Vagina (tissue), 2 donors: ENCODE results near the gene ITGA11. TPM values are rescaled to one million over a fixed set of nuclear protein-coding genes. Genes with fewer than 3 reads are reported as not detected.

Source experiments
- DNase-seq, 2 donors: peaks; one replicate each; pipeline ENCODE4 v3.0.0-alpha.2; 2017; ENCODE audit errors: extremely low spot score in 2 of 2
- H3K27ac ChIP-seq: fragments of 200-600 bp; sonication (generic); one replicate; pipeline ENCODE4 v1.5.1; 2019
- H3K27me3 ChIP-seq: fragments of 200-600 bp; sonication (generic); one replicate; pipeline ENCODE4 v1.5.1; 2019
- H3K36me3 ChIP-seq, 2 donors: fragments of 200-600 bp; sonication (generic); one replicate each; pipeline ENCODE4 v1.5.1; 2017 to 2019
- H3K4me1 ChIP-seq: fragments of 200-600 bp; sonication (generic); one replicate; pipeline ENCODE4 v1.5.1; 2019
- H3K4me3 ChIP-seq, 2 donors: fragments of 200-600 bp; sonication (generic); 1 replicate in 1 of 2; 2 replicates in 1 of 2; pipeline ENCODE4 v1.5.1; 2016 to 2019
- H3K9me3 ChIP-seq: fragments of 200-600 bp; sonication (generic); one replicate; pipeline ENCODE4 v1.5.1; 2019
- POLR2A ChIP-seq, 2 donors: fragments of 450-650 bp; IDR thresholded peaks; one replicate each; pipeline ENCODE4 v1.6.1; 2017; ENCODE audit warnings: antibody characterized with exemption in 2 of 2, mild to moderate bottlenecking in 2 of 2, moderate library complexity in 2 of 2
- POLR2AphosphoS5 ChIP-seq, 2 donors: sonication (generic); formaldehyde crosslinking; IDR thresholded peaks; one replicate each; pipeline ENCODE4 v1.9.0; 2017; ENCODE audit warnings: antibody characterized with exemption in 2 of 2, mild to moderate bottlenecking in 2 of 2, low read depth in 1 of 2; ENCODE audit not compliant: insufficient read depth in 1 of 2
- intact Hi-C: fragments of 100-400 bp; cut with DNase I; formaldehyde crosslinking; loops from one replicate; pipeline ENCODE4 v1.15.1; 2023
- total RNA-seq: library from RNA; depleted of rRNA; stranded (reverse); fragments of >200 nt; gene quantifications from one replicate; pipeline ENCODE4 v1.2.3, GENCODE V29; 2016
- TF ChIP-seq, protein P1 (sequence below), 3 experiments: fragments of 450-650 bp in 2 of 3; fragments of 200-600 bp in 1 of 3; sonication (generic) in 1 of 3; IDR thresholded peaks; one replicate each; pipeline ENCODE4 v1.5.1; 2017 to 2019; ENCODE audit warnings: antibody characterized with exemption in 3 of 3, mild to moderate bottlenecking in 2 of 3, moderate library complexity in 2 of 3

Gene ITGA11
- total RNA-seq, 1 donor from 2014 or later = 15.5 TPM

DNA sequence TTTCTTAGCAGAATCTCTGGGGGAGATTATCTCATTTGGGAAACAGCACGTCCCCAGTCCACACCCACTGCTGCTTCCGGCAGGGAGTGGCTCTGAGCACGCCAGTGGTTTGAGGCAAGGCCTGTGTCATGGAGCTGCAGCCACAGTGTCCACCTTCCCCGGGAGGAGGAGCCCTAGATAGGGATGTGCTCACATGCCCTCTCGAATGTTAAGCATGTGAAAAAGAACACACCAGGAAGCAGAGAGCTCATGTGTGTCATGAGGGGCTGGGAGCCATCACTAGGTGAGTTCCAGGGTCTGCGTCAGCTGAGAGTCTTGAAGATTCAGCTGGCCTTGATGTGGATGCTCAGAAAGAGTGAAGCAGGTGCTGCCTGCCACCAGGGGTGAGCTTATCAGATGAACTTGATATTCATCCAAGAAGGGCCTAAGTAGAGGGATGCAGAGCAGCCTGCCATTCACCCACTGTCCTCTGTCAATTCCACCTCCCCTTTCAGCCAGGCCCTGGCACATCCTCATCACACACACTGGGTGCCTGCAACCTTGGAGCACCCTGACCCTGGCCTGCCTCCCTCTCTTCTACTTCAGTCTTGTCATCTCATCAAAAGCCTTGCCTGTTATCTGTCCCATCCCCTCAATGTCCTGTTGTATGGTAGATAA is 16.3 kb downstream of the ITGA11 start:
- peak; percentile 43 to 81 for DNase-seq
- H3K4me3 ChIP-seq = no peak overlapping the region
- no peaks in the 10 kb centered on the region for H3K9me3 ChIP-seq
- no peaks in the 10 kb centered on the region for H3K36me3 ChIP-seq
- H3K4me1 ChIP-seq = peaks cover 54% of the 10 kb centered on the region
- no peak for TF ChIP-seq POLR2A (IDR thresholded peaks at IDR 0.05)
- intact Hi-C loops = no loop called here
- no peaks in the 10 kb centered on the region for H3K27me3 ChIP-seq
- peak overlapping the region; percentile 33 for H3K27ac ChIP-seq

- Histone ChIP-seq H3K27me3 (no peaks in the 10 kb centered on the region), H3K4me3 (no peak overlapping the region), H3K4me1 (peaks cover 48% of the 10 kb centered on the region), H3K9me3 (no peaks in the 10 kb centered on the region), H3K27ac (peak overlapping the region; percentile 39), H3K36me3 (no peaks in the 10 kb centered on the region)
- intact Hi-C loops = no loop called here
- peak; percentile 25 to 37 for DNase-seq
- TF ChIP-seq, protein P1, sequence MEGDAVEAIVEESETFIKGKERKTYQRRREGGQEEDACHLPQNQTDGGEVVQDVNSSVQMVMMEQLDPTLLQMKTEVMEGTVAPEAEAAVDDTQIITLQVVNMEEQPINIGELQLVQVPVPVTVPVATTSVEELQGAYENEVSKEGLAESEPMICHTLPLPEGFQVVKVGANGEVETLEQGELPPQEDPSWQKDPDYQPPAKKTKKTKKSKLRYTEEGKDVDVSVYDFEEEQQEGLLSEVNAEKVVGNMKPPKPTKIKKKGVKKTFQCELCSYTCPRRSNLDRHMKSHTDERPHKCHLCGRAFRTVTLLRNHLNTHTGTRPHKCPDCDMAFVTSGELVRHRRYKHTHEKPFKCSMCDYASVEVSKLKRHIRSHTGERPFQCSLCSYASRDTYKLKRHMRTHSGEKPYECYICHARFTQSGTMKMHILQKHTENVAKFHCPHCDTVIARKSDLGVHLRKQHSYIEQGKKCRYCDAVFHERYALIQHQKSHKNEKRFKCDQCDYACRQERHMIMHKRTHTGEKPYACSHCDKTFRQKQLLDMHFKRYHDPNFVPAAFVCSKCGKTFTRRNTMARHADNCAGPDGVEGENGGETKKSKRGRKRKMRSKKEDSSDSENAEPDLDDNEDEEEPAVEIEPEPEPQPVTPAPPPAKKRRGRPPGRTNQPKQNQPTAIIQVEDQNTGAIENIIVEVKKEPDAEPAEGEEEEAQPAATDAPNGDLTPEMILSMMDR (IDR thresholded peaks at IDR 0.05) = no peak
- no peak for TF ChIP-seq POLR2A (IDR thresholded peaks at IDR 0.05)
- TF ChIP-seq POLR2AphosphoS5 (IDR thresholded peaks at IDR 0.05; ENCODE audit: insufficient read depth in 1 of 2, low read depth in 1 of 2) = no peak
These were observed 16.9 kb downstream of the ITGA11 start for GRCh38 chr15:68415061-68415460.

GRCh38 chr15:68414591-68414990 is 17.4 kb downstream of the ITGA11 start:
- intact Hi-C loops = no loop called here
- DNase-seq = peak; percentile 60 to 87
- Histone ChIP-seq H3K36me3 (no peaks in the 10 kb centered on the region), H3K4me1 (peaks cover 44% of the 10 kb centered on the region), H3K27ac (peak overlapping the region; percentile 39), H3K4me3 (no peak overlapping the region), H3K27me3 (no peaks in the 10 kb centered on the region), H3K9me3 (no peaks in the 10 kb centered on the region)
- TF ChIP-seq, protein P1 (IDR thresholded peaks at IDR 0.05) = no peak
- TF ChIP-seq POLR2A (IDR thresholded peaks at IDR 0.05) (no peak), POLR2AphosphoS5 (IDR thresholded peaks at IDR 0.05; ENCODE audit: insufficient read depth in 1 of 2, low read depth in 1 of 2) (no peak)

DNA sequence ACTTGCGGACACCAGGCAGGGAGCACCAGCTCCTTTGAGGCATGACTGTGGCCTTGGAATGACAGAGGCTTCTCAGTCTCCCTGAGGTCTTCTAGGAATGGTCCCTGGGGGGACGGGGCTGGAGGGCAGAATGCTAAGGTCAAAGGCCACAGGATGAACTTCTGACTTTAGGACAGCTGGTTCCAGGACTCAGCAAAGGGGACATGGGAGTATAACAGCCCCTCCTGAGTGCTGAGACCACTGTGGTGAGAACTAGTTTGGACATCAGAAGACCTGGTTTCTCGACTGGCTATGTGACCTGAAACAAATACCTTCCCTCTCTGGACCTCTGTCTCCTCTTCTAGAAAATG is 17.8 kb downstream of the ITGA11 start:
- TF ChIP-seq POLR2A (IDR thresholded peaks at IDR 0.05) (no peak), POLR2AphosphoS5 (IDR thresholded peaks at IDR 0.05; ENCODE audit: insufficient read depth in 1 of 2, low read depth in 1 of 2) (no peak)
- TF ChIP-seq, protein P1 (IDR thresholded peaks at IDR 0.05) = no peak
- intact Hi-C loops = no loop called here
- Histone ChIP-seq H3K4me1 (peaks cover 40% of the 10 kb centered on the region), H3K4me3 (no peak overlapping the region), H3K9me3 (no peaks in the 10 kb centered on the region), H3K36me3 (no peaks in the 10 kb centered on the region), H3K27ac (peak overlapping the region; percentile 39), H3K27me3 (no peaks in the 10 kb centered on the region)
- peak in 1 of 2 donors; percentile 37 for DNase-seq

DNA sequence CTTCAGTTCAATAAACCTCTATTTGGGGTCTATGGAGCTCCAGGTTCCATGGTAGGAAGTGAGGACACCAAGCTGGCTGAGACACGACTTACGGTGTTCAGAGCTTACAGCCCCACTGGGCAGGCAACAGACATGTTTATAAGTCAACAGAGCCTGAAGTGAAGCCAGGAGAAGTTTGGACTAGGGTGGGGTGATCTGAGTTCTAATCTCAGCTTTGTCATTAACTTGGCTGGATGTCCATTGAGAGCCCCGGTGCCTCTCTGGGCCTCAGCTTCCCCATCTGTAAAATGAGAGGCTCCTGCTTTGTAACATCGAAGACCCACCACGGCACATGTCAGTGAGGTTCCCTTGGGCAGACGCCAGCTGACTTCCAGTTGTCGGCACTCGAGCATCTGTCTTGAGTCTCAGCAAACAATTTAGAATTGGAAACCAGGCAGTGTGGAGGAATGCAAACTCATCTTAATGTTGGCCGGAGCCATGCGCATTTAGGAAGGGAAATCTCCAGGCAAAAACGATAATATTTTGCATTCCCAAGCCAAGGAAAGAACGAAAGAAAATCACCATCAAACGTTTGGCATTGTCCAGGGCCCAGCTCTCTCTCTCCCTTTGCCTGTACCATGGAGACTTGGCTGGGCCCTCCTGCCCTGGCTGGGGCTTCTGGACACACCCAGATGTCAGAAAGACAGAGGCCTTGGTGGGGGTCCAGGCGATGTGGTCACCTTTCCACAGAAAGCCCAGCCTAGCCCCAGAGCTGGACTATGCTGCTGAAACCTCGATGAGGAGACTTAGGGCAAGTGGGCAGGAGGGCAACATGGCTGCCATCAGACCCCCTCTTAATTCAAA is 18.4 kb downstream of the ITGA11 start:
- intact Hi-C loops = no loop called here
- peak; percentile 28 to 80 for DNase-seq
- no peak for TF ChIP-seq POLR2AphosphoS5 (IDR thresholded peaks at IDR 0.05; ENCODE audit: insufficient read depth in 1 of 2, low read depth in 1 of 2)
- TF ChIP-seq POLR2A (IDR thresholded peaks at IDR 0.05) = no peak

DNA sequence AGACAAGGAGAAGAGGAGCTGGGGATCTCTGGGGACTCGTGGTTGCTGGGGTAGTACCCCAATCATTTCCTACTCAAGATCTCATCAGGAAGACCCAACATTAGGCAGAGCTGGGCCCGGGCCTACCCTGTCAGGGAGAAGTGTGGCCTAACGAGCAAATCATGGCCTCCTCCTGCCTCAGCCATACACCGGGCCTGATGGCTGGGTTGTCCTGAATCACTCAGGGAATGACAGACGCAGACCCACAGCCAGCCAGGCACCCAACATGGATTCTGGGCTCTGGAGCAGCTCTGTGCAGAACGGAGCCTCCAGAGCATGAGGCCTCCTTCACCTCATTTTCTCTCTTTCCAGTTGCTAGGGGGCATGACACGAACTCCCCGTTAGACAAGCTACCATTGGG is 19.7 kb downstream of the ITGA11 start:
- peak; percentile 64 to 76 for DNase-seq
- intact Hi-C loops = no loop called here
- TF ChIP-seq POLR2AphosphoS5 (IDR thresholded peaks at IDR 0.05; ENCODE audit: insufficient read depth in 1 of 2, low read depth in 1 of 2) (no peak), POLR2A (IDR thresholded peaks at IDR 0.05) (no peak)
- TF ChIP-seq, protein P1 (IDR thresholded peaks at IDR 0.05) = no peak
- H3K9me3 ChIP-seq = no peaks in the 10 kb centered on the region
- H3K27ac ChIP-seq = no peak overlapping the region
- H3K27me3 ChIP-seq = no peaks in the 10 kb centered on the region
- H3K4me3 ChIP-seq = no peak overlapping the region
- no peaks in the 10 kb centered on the region for H3K36me3 ChIP-seq
- peaks cover 36% of the 10 kb centered on the region for H3K4me1 ChIP-seq

More for the DNA sequence above, 18.4 kb downstream of the ITGA11 start:
- Histone ChIP-seq H3K4me1 (peaks cover 39% of the 10 kb centered on the region), H3K27ac (peak overlapping the region; percentile 39), H3K27me3 (no peaks in the 10 kb centered on the region), H3K36me3 (no peaks in the 10 kb centered on the region), H3K4me3 (no peak overlapping the region), H3K9me3 (no peaks in the 10 kb centered on the region)
